Fibroblast of the aortic adventitia (primary cell): ENCODE results near the gene HK3. TPM values are rescaled to one million over a fixed set of nuclear protein-coding genes. Genes with fewer than 3 reads are reported as not detected.

Experiments used
- DNase-seq: peaks from one replicate; pipeline ENCODE4 v3.0.0-alpha.2; 2010; ENCODE audit warnings: low read depth
- H3K4me3 ChIP-seq: 2 replicates; pipeline ENCODE4 v1.5.1; 2011; ENCODE audit warnings: low read depth, mild to moderate bottlenecking, control low read depth, low read length, moderate library complexity
- total RNA-seq: library from RNA; depleted of rRNA; stranded (reverse); fragments of >200 nt; gene quantifications from 2 replicates; pipeline ENCODE4 v1.2.3, GENCODE V29; 2012; ENCODE audit warnings: low replicate concordance
- TF ChIP-seq, protein P1 (sequence below): IDR thresholded peaks from 2 replicates; pipeline ENCODE4 v1.5.1; 2011; ENCODE audit warnings: mild to moderate bottlenecking, low read length, control low read depth, inconsistent platforms; ENCODE audit not compliant: insufficient read depth

The HK3 gene
- total RNA-seq, 1 donor = not detected

DNA sequence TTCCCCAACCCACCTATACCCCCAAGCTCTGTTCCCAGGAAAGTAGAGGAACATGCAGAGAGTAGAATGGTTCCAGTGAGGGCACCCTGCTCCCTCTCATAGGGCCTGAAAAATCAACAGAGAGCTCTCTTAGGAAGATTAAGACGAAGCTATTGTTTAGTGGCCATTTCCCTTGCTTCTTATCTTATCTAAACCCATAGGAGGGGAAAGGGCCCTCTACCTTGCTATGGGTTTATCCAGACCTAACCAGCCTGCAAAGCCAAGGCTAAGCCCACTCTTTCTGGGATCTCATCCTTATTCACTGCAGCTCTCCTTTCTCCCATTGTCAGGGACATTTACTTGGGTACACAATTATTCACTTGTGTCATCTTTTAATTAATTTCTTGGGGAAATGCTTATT lies 39.3 kb upstream of the HK3 start:
- H3K4me3 ChIP-seq = no peak overlapping the region
- TF ChIP-seq, protein P1, sequence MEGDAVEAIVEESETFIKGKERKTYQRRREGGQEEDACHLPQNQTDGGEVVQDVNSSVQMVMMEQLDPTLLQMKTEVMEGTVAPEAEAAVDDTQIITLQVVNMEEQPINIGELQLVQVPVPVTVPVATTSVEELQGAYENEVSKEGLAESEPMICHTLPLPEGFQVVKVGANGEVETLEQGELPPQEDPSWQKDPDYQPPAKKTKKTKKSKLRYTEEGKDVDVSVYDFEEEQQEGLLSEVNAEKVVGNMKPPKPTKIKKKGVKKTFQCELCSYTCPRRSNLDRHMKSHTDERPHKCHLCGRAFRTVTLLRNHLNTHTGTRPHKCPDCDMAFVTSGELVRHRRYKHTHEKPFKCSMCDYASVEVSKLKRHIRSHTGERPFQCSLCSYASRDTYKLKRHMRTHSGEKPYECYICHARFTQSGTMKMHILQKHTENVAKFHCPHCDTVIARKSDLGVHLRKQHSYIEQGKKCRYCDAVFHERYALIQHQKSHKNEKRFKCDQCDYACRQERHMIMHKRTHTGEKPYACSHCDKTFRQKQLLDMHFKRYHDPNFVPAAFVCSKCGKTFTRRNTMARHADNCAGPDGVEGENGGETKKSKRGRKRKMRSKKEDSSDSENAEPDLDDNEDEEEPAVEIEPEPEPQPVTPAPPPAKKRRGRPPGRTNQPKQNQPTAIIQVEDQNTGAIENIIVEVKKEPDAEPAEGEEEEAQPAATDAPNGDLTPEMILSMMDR = no peak

DNA sequence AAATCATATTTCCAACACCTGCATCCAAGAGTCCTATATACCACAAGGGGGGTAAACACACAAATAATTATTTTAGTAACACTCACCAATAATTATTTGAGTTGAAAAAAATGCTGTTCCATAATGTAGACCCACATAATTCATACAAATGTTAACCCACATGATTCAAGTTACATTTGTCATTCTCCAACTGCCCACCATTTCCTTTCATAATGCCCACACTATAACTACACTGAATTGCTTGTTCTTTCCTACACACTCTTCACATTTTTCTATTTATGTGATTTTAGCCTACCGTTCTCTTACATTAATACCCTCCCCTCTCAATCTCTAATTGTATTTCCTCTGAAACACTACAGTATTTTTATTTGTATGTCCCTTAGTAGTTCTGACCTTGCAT lies 35.9 kb upstream of the HK3 start:
- TF ChIP-seq, protein P1 = no peak
- no peak overlapping the region for H3K4me3 ChIP-seq
- no peak for DNase-seq

More for the DNA sequence above, 39.3 kb upstream of the HK3 start:
- no peak for DNase-seq

DNA sequence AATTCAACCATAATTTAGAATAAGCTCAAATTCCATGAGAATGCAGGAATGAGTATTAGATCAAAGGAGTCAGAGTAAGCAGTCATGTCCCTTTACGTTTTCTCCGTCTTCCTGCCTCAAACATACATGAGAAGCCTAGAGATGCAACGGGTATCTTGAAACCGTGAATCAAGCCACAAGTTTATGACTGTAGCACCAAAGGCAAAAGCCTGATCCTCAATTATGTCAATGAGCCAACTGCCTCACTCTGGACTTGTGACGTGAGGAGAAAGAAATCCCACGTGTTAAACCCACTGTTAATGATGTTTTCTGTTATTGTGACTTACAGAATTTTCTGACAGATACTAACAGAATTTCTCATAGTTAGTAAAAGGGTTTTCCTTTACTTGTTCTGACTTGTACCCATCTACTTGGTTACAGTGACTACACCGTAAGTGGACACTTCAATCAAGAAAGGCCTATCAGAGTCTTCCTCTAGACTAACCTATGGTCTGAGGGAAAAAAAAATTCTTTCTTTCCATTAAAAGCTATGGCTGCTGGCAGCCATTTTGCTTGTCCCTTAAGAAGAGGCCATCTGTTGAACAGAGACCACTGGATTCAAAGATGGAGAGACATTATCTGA lies 35.3 kb upstream of the HK3 start:
- TF ChIP-seq, protein P1 = no peak
- no peak for DNase-seq
- H3K4me3 ChIP-seq = no peak overlapping the region

DNA sequence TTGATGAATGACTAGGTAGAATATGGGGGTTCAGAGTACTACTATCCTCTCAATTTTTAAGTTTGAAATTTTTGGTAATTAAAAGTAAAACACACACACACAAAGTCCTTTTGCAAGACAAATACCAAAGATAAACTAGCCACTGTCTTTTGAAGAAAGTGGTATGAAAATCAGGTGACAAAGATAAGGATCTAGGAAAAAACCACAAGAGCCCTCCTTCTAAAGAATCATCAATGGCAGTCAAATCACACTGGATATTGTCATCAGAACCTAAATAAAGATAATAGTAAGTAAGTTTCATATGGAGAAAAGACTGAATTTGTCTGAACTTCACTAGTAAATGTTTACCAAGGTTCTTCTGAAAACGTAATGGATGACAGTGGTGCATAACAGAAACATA lies 30.5 kb upstream of the HK3 start:
- H3K4me3 ChIP-seq = no peak overlapping the region
- TF ChIP-seq, protein P1 = no peak

DNA sequence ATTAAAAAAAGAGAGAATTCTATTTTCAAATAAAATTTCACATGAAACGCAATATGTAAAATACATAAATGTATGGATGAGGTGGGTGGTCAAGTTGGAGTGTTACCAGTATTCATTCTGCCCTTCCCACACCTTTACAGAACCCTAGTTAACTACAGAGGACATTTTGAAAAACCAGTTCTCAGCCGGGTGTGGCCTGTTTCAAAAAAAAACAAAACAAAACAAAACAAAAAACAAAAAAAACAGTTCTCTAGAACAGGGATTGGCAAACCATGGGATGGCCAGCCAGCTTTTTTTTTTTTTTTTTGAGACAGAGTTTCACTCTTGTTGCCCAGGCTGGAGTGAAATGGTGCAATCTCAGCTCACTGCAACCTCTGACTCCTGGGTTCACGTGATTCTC lies 28.4 kb upstream of the HK3 start:
- TF ChIP-seq, protein P1 = no peak
- no peak overlapping the region for H3K4me3 ChIP-seq
- DNase-seq = no peak

More for the DNA sequence above, 30.5 kb upstream of the HK3 start:
- no peak for DNase-seq

DNA sequence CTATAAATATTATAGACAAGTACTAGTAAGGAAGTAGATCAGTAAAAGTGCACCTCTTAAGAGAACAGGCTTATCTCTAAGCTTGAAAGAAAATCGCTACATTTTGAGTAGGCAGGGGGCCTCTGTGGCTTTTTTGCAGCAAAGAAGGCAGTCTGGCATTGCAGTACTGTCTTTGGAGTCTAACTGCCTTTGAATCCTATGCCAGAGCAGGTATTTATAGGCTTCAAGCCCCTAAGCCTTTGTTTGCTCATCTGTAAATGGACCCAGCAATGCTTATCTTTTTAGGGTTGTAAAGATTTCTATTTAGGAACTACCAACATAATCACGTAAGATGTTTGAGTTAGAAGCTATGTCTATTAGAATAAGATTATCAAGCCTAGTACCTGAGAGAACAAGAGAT lies 23.7 kb upstream of the HK3 start:
- no peak overlapping the region for H3K4me3 ChIP-seq
- DNase-seq = no peak
- TF ChIP-seq, protein P1 = no peak

DNA sequence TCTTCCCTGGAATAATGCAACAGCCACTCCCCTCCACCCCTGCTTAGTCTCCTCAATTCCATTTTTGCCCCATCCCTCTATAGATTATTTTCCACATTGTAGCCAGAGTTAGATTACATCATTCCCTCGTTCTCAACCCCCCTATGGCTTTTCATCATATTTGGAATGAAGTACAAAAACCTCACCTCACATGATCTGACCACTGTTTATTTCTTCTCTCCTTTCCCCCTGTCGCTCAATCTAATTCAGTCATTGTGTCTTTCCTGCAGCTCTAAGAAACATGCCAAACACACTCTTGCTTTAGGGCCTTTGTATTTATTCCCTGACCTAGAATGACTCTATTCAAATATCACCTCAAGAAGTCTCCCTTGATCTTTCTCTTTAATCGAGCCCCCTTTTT lies 22.6 kb upstream of the HK3 start:
- DNase-seq = no peak
- no peak overlapping the region for H3K4me3 ChIP-seq
- TF ChIP-seq, protein P1 = no peak
